Measurements from ENCODE around the gene ZEB2.

GRCh38 chr2:144550911-144551310, 31.0 kb upstream of the ZEB2 start:
- TF ChIP-seq CTCF (IDR thresholded peaks at IDR 0.05; ENCODE audit: poor library complexity, severe bottlenecking) (no peak), EP300 (conservative IDR thresholded peaks at IDR 0.05; ENCODE audit: poor library complexity, severe bottlenecking) (no peak), EZH2 (IDR thresholded peaks at IDR 0.05; ENCODE audit: borderline replicate concordance, insufficient read depth, low read length, poor library complexity, severe bottlenecking) (no peak), MXI1 (conservative IDR thresholded peaks at IDR 0.05; ENCODE audit: poor library complexity, severe bottlenecking) (no peak), TAF1 (IDR thresholded peaks at IDR 0.05; ENCODE audit: low read depth) (no peak), REST (IDR thresholded peaks at IDR 0.05; ENCODE audit: borderline replicate concordance) (no peak)
